HepG2 (cell line): ENCODE data around the gene INTS1. TPM values are rescaled to one million over a fixed set of nuclear protein-coding genes. Genes with fewer than 3 reads are reported as not detected.
A peak's percentile ranks its signal among the peaks of the same experiment; 100 is the strongest.

Experiments
- CEBPZ ChIP-seq: IDR thresholded peaks from 2 replicates; pipeline ENCODE4 v1.6.1; 2012; ENCODE audit warnings: low read length, improper control_type of control experiment
- HNRNPK ChIP-seq: fragments of 200-400 bp; formaldehyde crosslinking; IDR thresholded peaks from 2 replicates; pipeline ENCODE4 v1.6.1; 2018; ENCODE audit warnings: low read length, low read depth, moderate library complexity, mild to moderate bottlenecking; ENCODE audit not compliant: poor library complexity, severe bottlenecking
- IRF2 ChIP-seq: IDR thresholded peaks from 2 replicates; pipeline ENCODE4 v1.6.1; 2018; ENCODE audit warnings: missing genetic modification reagents, missing compliant biosample characterization
- NCOA1 ChIP-seq: sonication (generic); formaldehyde crosslinking; IDR thresholded peaks from 2 replicates; pipeline ENCODE4 v1.9.0; 2021; ENCODE audit warnings: missing genetic modification reagents
- NFE2L1 ChIP-seq: sonication (generic); formaldehyde crosslinking; IDR thresholded peaks from 2 replicates; pipeline ENCODE4 v1.4.0; 2020; ENCODE audit warnings: missing genetic modification reagents, mild to moderate bottlenecking, borderline replicate concordance
- NR2F2 ChIP-seq: IDR thresholded peaks from 2 replicates; pipeline ENCODE4 v1.6.1; 2012; ENCODE audit warnings: low read depth, inconsistent platforms, borderline replicate concordance
- PLRG1 ChIP-seq: fragments of 450-650 bp; conservative IDR thresholded peaks from 2 replicates; pipeline ENCODE4 v1.6.1; 2016
- RAD21 ChIP-seq: fragments of 450-650 bp; formaldehyde crosslinking; IDR thresholded peaks from 2 replicates; pipeline ENCODE4 v1.5.0; 2020; ENCODE audit warnings: mild to moderate bottlenecking
- RFX3 ChIP-seq: IDR thresholded peaks from 2 replicates; pipeline ENCODE4 v1.6.1; 2016; ENCODE audit warnings: missing biosample characterization, missing genetic modification reagents
- ZC3H4 ChIP-seq: sonication (generic); formaldehyde crosslinking; IDR thresholded peaks from 2 replicates; pipeline ENCODE4 v1.4.0; 2020; ENCODE audit warnings: missing genetic modification reagents, borderline replicate concordance
- ZFX ChIP-seq: sonication (generic); formaldehyde crosslinking; IDR thresholded peaks from 2 replicates; pipeline ENCODE4 v1.4.0; 2020; ENCODE audit warnings: mild to moderate bottlenecking, low read depth, missing genetic modification reagents, moderate library complexity
- ZHX1 ChIP-seq: sonication (generic); formaldehyde crosslinking; IDR thresholded peaks from 2 replicates; pipeline ENCODE4 v1.8.1; 2022; ENCODE audit warnings: low read depth, mild to moderate bottlenecking, missing genetic modification reagents
- ZNF430 ChIP-seq: sonication (generic); formaldehyde crosslinking; IDR thresholded peaks from 2 replicates; pipeline ENCODE4 v1.9.0; 2021; ENCODE audit warnings: mild to moderate bottlenecking, missing genetic modification reagents
- ZNF512 ChIP-seq: sonication (generic); formaldehyde crosslinking; IDR thresholded peaks from 2 replicates; pipeline ENCODE4 v1.4.0; 2020; ENCODE audit warnings: mild to moderate bottlenecking, missing genetic modification reagents
- ZNF530 ChIP-seq: sonication (generic); formaldehyde crosslinking; IDR thresholded peaks from 2 replicates; pipeline ENCODE4 v1.5.0; 2020; ENCODE audit warnings: low read depth, mild to moderate bottlenecking, missing genetic modification reagents
- ZNF670 ChIP-seq: sonication (generic); formaldehyde crosslinking; IDR thresholded peaks from 2 replicates; pipeline ENCODE4 v1.8.0; 2022; ENCODE audit warnings: mild to moderate bottlenecking, missing genetic modification reagents, borderline replicate concordance
- ZNF770 ChIP-seq: sonication (generic); formaldehyde crosslinking; IDR thresholded peaks from 2 replicates; pipeline ENCODE4 v1.5.0; 2020; ENCODE audit warnings: mild to moderate bottlenecking, missing genetic modification reagents
- polyA plus RNA-seq, 8 experiments: library from polyadenylated mRNA; depleted of rRNA in 3 of 8; stranded (reverse) in 7 of 8; unstranded in 1 of 8; fragments of >200 nt; fragmentation: Illumina TruSeq in 4 of 8; extraction: Trizol in 4 of 8; gene quantifications; 2 replicates each; pipeline versions ENCODE4 v1.2.1 to v1.2.3, GENCODE V29; 2011 to 2016; ENCODE audit warnings: low read depth in 4 of 8, missing spikeins in 1 of 8, mixed read lengths in 1 of 8; ENCODE audit not compliant: insufficient read depth in 1 of 8
- total RNA-seq, 5 experiments: library from RNA; depleted of rRNA; stranded (reverse); fragments of >200 nt; fragmentation: Illumina TruSeq; extraction: Trizol; gene quantifications; 2 replicates each; pipeline ENCODE4 v1.2.3, GENCODE V29; 2016; ENCODE audit warnings: low read depth in 1 of 5

Gene INTS1
- total and polyA plus RNA-seq, 2 of the 13 experiments (the other 11 are each of a cell fraction or from before 2014, with no cell fraction given): 13.7 to 29.0 TPM

GRCh38 chr7:1537535-1538412, 33.6 kb upstream of the INTS1 start (continued):
- TF ChIP-seq ZHX1 (CRISPR knock-in tag) (0 out of 2 replicates have a peak, but pooled peaks have one; percentile 8), HNRNPK (peak; percentile 18), ZNF770 (no peak), IRF2 (CRISPR knock-in tag) (no peak), CEBPZ (no peak), NR2F2 (no peak), ZC3H4 (CRISPR knock-in tag) (no peak), ZFX (peak; percentile 55), ZNF670 (CRISPR knock-in tag) (peak; percentile 25; the same call in 1 of the 2 replicates), NCOA1 (CRISPR knock-in tag) (0 out of 2 replicates have a peak, but pooled peaks have one; percentile 4), NFE2L1 (CRISPR knock-in tag) (no peak), ZNF512 (CRISPR knock-in tag) (no peak), RAD21 (CRISPR knock-in tag) (0 out of 2 replicates have a peak, but pooled peaks have one; percentile 7), PLRG1 (no peak), ZNF430 (CRISPR knock-in tag) (0 out of 2 replicates have a peak, but pooled peaks have one; percentile 0), ZNF530 (CRISPR knock-in tag) (no peak), RFX3 (CRISPR knock-in tag) (peak; percentile 74)
